Left cardiac atrium (tissue), 4 donors: Measurements from ENCODE around the gene CDK6. TPM values are rescaled to one million over a fixed set of nuclear protein-coding genes. Genes with fewer than 3 reads are reported as not detected.

Experiments used
- ATAC-seq, 2 donors: fragments of 200-7000 bp; cut with Tn5 transposase; one replicate each; pipeline ENCODE4 v1.9.1; 2020; ENCODE audit warnings: mild to moderate bottlenecking in 2 of 2, moderate library complexity in 2 of 2
- DNase-seq: peaks from one replicate; pipeline ENCODE4 v3.0.0-alpha.2; 2020
- intact Hi-C, 2 donors: fragments of 100-400 bp; cut with DNase I; formaldehyde crosslinking; loops; one replicate each; pipeline versions ENCODE4 v1.14.1 to v1.15.1; 2022 to 2023
- total RNA-seq, 2 donors: library from RNA; stranded (reverse); fragmentation: NEBNext Ultra II Directional; extraction: Animal tissue kit (Norgen Biotek cat#: 25700); gene quantifications; one replicate each; pipeline ENCODE4 v1.2.1, GENCODE V29; 2021
- donor health status: DM: no; HTN: yes; CAD: no.
- donor health status: DM: no; HTN: yes; CAD: no; lungs with severe emphysema.
- donor health status: DM: yes; HTN: yes; CAD: no.
- donor health status: Dilated cardiomyopathy.

The CDK6 gene
- total RNA-seq, 2 donors from 2014 or later: 12.9 to 13.9 TPM

- no peak for DNase-seq
- no peak for ATAC-seq
- intact Hi-C loops: loop anchor here in 1 of 2 donors (10.0 kb wide), 1 partner anchor 206 kb away; no protein-coding TSS in a partner anchor
Measured at GRCh38 chr7:92848851-92849250, 12.5 kb upstream of the CDK6 start.

GRCh38 chr7:92848441-92848840, 12.1 kb upstream of the CDK6 start:
- ATAC-seq (no peak), DNase-seq (no peak)
- intact Hi-C loops: loop anchor here in 1 of 2 donors (10.0 kb wide), 1 partner anchor 206 kb away; no protein-coding TSS in a partner anchor

- no peak for ATAC-seq
- DNase-seq: no peak
- intact Hi-C loops: loop anchor here in 1 of 2 donors (10.0 kb wide), 1 partner anchor 207 kb away; no protein-coding TSS in a partner anchor
Measured at GRCh38 chr7:92847305-92847704, 10.9 kb upstream of the CDK6 start.

- intact Hi-C loops: loop anchor here in 1 of 2 donors (10.0 kb wide), 1 partner anchor 209 kb away; no protein-coding TSS in a partner anchor
- DNase-seq: no peak
- ATAC-seq: no peak
Measured at GRCh38 chr7:92845736-92846135, 9.4 kb upstream of the CDK6 start.

- DNase-seq (no peak), ATAC-seq (no peak)
- intact Hi-C loops: loop anchor here in 1 of 2 donors (10.0 kb wide), 1 partner anchor 211 kb away; no protein-coding TSS in a partner anchor
Measured at GRCh38 chr7:92843781-92844180, 7.4 kb upstream of the CDK6 start.

GRCh38 chr7:92843034-92843760, 6.8 kb upstream of the CDK6 start:
- DNase-seq (no peak), ATAC-seq (no peak)
- intact Hi-C loops: loop anchor here in 1 of 2 donors (10.0 kb wide), 1 partner anchor 212 kb away; no protein-coding TSS in a partner anchor

- ATAC-seq: no peak
- intact Hi-C loops: loop anchor here in 1 of 2 donors (10.0 kb wide), 1 partner anchor 214 kb away; no protein-coding TSS in a partner anchor
Measured at GRCh38 chr7:92841192-92841591, 4.8 kb upstream of the CDK6 start.

GRCh38 chr7:92840316-92840715, 3.9 kb upstream of the CDK6 start:
- no peak for DNase-seq
- intact Hi-C loops: loop anchor here in 1 of 2 donors (10.0 kb wide), 1 partner anchor 214 kb away; no protein-coding TSS in a partner anchor

More at GRCh38 chr7:92841192-92841591, 4.8 kb upstream of the CDK6 start:
- DNase-seq: no peak

GRCh38 chr7:92839901-92840300, 3.5 kb upstream of the CDK6 start:
- DNase-seq (no peak), ATAC-seq (no peak)
- intact Hi-C loops: loop anchor here (10.0 kb wide), 3 partner anchors 115 to 215 kb away; no protein-coding TSS in a partner anchor

More at GRCh38 chr7:92840316-92840715, 3.9 kb upstream of the CDK6 start:
- no peak for ATAC-seq

- intact Hi-C loops: loop anchor here (10.0 kb wide), 3 partner anchors 114 to 216 kb away; no protein-coding TSS in a partner anchor
- no peak for ATAC-seq
- no peak for DNase-seq
Measured at GRCh38 chr7:92838934-92839333, 2.6 kb upstream of the CDK6 start.

GRCh38 chr7:92837000-92837749, 802 bp upstream of the CDK6 start:
- ATAC-seq: no peak
- intact Hi-C loops: loop anchor here (10.0 kb wide), 3 partner anchors 112 to 218 kb away; no protein-coding TSS in a partner anchor
- peak; percentile 24 for DNase-seq

- DNase-seq (peak; percentile 33), ATAC-seq (peak; percentile 1 to 3)
- intact Hi-C loops: loop anchor here (10.0 kb wide), 3 partner anchors 111 to 219 kb away; no protein-coding TSS in a partner anchor
Measured at GRCh38 chr7:92835851-92836488, 403 bp downstream of the CDK6 start.

GRCh38 chr7:92835261-92835850, 1.0 kb downstream of the CDK6 start:
- DNase-seq: peak; percentile 53
- intact Hi-C loops: loop anchor here (10.0 kb wide), 3 partner anchors 111 to 219 kb away; no protein-coding TSS in a partner anchor
- ATAC-seq: peak; percentile 8 to 14

GRCh38 chr7:92834507-92835260, 1.7 kb downstream of the CDK6 start:
- DNase-seq: peak; percentile 39
- no peak for ATAC-seq
- intact Hi-C loops: loop anchor here (5.0 to 10.0 kb wide), 5 partner anchors 52 to 220 kb away; no protein-coding TSS in a partner anchor

- intact Hi-C loops: loop anchor here (1.0 to 10.0 kb wide), 7 partner anchors 52 to 221 kb away; no protein-coding TSS in a partner anchor
- peak; percentile 85 for DNase-seq
- ATAC-seq: peak; percentile 79
Measured at GRCh38 chr7:92833766-92834506, 2.4 kb downstream of the CDK6 start.

GRCh38 chr7:92833024-92833765, 3.2 kb downstream of the CDK6 start:
- DNase-seq (peak; percentile 89), ATAC-seq (peak; percentile 74 to 81)
- intact Hi-C loops: loop anchor here (1.0 to 10.0 kb wide), 7 partner anchors 51 to 222 kb away; no protein-coding TSS in a partner anchor
